ENCODE measurements around the gene NUP58. TPM values are rescaled to one million over a fixed set of nuclear protein-coding genes. Genes with fewer than 3 reads are reported as not detected.

NUP58 gene
- 10 to 100 TPM in 11 of 12 donors, not detected in 1; 34.8 to 52.7 (median 42.7) TPM for polyA plus RNA-seq (ENCODE audit: insufficient read length in 12 of 12)
- long read RNA-seq, donor 1, full-length matches to known transcripts: 4 of 12 reads
- long read RNA-seq, donor 1, partial matches to known transcripts: 8 of 12 reads
- long read RNA-seq, donor 1, other reads (novel, unspliced or antisense): 0 of 12 reads
- long read RNA-seq, donor 2, full-length matches to known transcripts: 9 of 33 reads
- long read RNA-seq, donor 2, partial matches to known transcripts: 24 of 33 reads
- long read RNA-seq, donor 2, other reads (novel, unspliced or antisense): 0 of 33 reads
- long read RNA-seq, donor 3, full-length matches to known transcripts: 5 of 5 reads
- long read RNA-seq, donor 3, partial matches to known transcripts: 0 of 5 reads
- long read RNA-seq, donor 3, other reads (novel, unspliced or antisense): 0 of 5 reads
- long read RNA-seq, donor 4, full-length matches to known transcripts: 5 of 5 reads
- long read RNA-seq, donor 4, partial matches to known transcripts: 0 of 5 reads
- long read RNA-seq, donor 4, other reads (novel, unspliced or antisense): 0 of 5 reads
- long read RNA-seq, donor 5, full-length matches to known transcripts: 11 of 11 reads
- long read RNA-seq, donor 5, partial matches to known transcripts: 0 of 11 reads
- long read RNA-seq, donor 5, other reads (novel, unspliced or antisense): 0 of 11 reads
- long read RNA-seq, donor 6, full-length matches to known transcripts: 3 of 3 reads
- long read RNA-seq, donor 6, partial matches to known transcripts: 0 of 3 reads
- long read RNA-seq, donor 6, other reads (novel, unspliced or antisense): 0 of 3 reads
- long read RNA-seq, donor 7, full-length matches to known transcripts: 8 of 8 reads
- long read RNA-seq, donor 7, partial matches to known transcripts: 0 of 8 reads
- long read RNA-seq, donor 7, other reads (novel, unspliced or antisense): 0 of 8 reads
- long read RNA-seq, donor 8, full-length matches to known transcripts: 7 of 7 reads
- long read RNA-seq, donor 8, partial matches to known transcripts: 0 of 7 reads
- long read RNA-seq, donor 8, other reads (novel, unspliced or antisense): 0 of 7 reads
- long read RNA-seq, donor 9, full-length matches to known transcripts: 1 of 1 reads
- long read RNA-seq, donor 9, partial matches to known transcripts: 0 of 1 reads
- long read RNA-seq, donor 9, other reads (novel, unspliced or antisense): 0 of 1 reads
- long read RNA-seq, donor 10, full-length matches to known transcripts: 9 of 9 reads
- long read RNA-seq, donor 10, partial matches to known transcripts: 0 of 9 reads
- long read RNA-seq, donor 10, other reads (novel, unspliced or antisense): 0 of 9 reads
- long read RNA-seq, donor 11, full-length matches to known transcripts: 4 of 4 reads
- long read RNA-seq, donor 11, partial matches to known transcripts: 0 of 4 reads
- long read RNA-seq, donor 11, other reads (novel, unspliced or antisense): 0 of 4 reads

GRCh38 chr13:25301347-25302113 lies at the start of gene NUP58:
Gene NUP58 (plus strand): TSS chr13:25301625. CDS start chr13:25301774, 149 bp downstream.
- DNase-seq: peak; percentile 97

- no peak for DNase-seq
Observed at GRCh38 chr13:25252225-25252624, 49.2 kb upstream of the NUP58 start.

- DNase-seq: no peak
Observed at GRCh38 chr13:25252752-25253151, 48.7 kb upstream of the NUP58 start.

- DNase-seq: no peak
Observed at GRCh38 chr13:25253702-25254101, 47.7 kb upstream of the NUP58 start.

GRCh38 chr13:25262261-25262660 lies 39.2 kb upstream of the NUP58 start:
- DNase-seq: no peak

- no peak for DNase-seq
Observed at GRCh38 chr13:25266706-25267105, 34.7 kb upstream of the NUP58 start.

GRCh38 chr13:25267715-25268114 lies 33.7 kb upstream of the NUP58 start:
- no peak for DNase-seq

- DNase-seq: no peak
Observed at GRCh38 chr13:25268561-25268960, 32.9 kb upstream of the NUP58 start.

- no peak for DNase-seq
Observed at GRCh38 chr13:25276748-25277147, 24.7 kb upstream of the NUP58 start.

- no peak for DNase-seq
Observed at GRCh38 chr13:25280396-25280795, 21.0 kb upstream of the NUP58 start.

- no peak for DNase-seq
Observed at GRCh38 chr13:25281193-25281934, 20.1 kb upstream of the NUP58 start.

- no peak for DNase-seq
Observed at GRCh38 chr13:25281935-25282332, 19.5 kb upstream of the NUP58 start.

GRCh38 chr13:25286308-25286968 lies 15.0 kb upstream of the NUP58 start:
- DNase-seq: peak; percentile 48

- DNase-seq: peak; percentile 87
Observed at GRCh38 chr13:25286969-25287961, 14.2 kb upstream of the NUP58 start, which contains the start of gene MTMR6. Gene MTMR6 (minus strand): TSS chr13:25287488. CDS start chr13:25287247, 241 bp downstream.

- DNase-seq: no peak
Observed at GRCh38 chr13:25288966-25289365, 12.5 kb upstream of the NUP58 start.

- no peak for DNase-seq
Observed at GRCh38 chr13:25291691-25292090, 9.7 kb upstream of the NUP58 start.

- no peak for DNase-seq
Observed at GRCh38 chr13:25292301-25292700, 9.1 kb upstream of the NUP58 start.

- no peak for DNase-seq
Observed at GRCh38 chr13:25295228-25295627, 6.2 kb upstream of the NUP58 start.

All from muscle of arm (tissue), 14 donors.